Vagina (tissue), 2 donors: ENCODE results near the gene SOCS4. TPM values are rescaled to one million over a fixed set of nuclear protein-coding genes. Genes with fewer than 3 reads are reported as not detected.

Experiments used
- DNase-seq, 2 donors: peaks; one replicate each; pipeline ENCODE4 v3.0.0-alpha.2; 2017; ENCODE audit errors: extremely low spot score in 2 of 2
- H3K27ac ChIP-seq: fragments of 200-600 bp; sonication (generic); one replicate; pipeline ENCODE4 v1.5.1; 2019
- H3K27me3 ChIP-seq: fragments of 200-600 bp; sonication (generic); one replicate; pipeline ENCODE4 v1.5.1; 2019
- H3K36me3 ChIP-seq, 2 donors: fragments of 200-600 bp; sonication (generic); one replicate each; pipeline ENCODE4 v1.5.1; 2017 to 2019
- H3K4me1 ChIP-seq: fragments of 200-600 bp; sonication (generic); one replicate; pipeline ENCODE4 v1.5.1; 2019
- H3K4me3 ChIP-seq, 2 donors: fragments of 200-600 bp; sonication (generic); 1 replicate in 1 of 2; 2 replicates in 1 of 2; pipeline ENCODE4 v1.5.1; 2016 to 2019
- H3K9me3 ChIP-seq: fragments of 200-600 bp; sonication (generic); one replicate; pipeline ENCODE4 v1.5.1; 2019
- CTCF ChIP-seq, 3 experiments: fragments of 450-650 bp in 2 of 3; fragments of 200-600 bp in 1 of 3; sonication (generic) in 1 of 3; IDR thresholded peaks; one replicate each; pipeline ENCODE4 v1.5.1; 2017 to 2019; ENCODE audit warnings: antibody characterized with exemption in 3 of 3, mild to moderate bottlenecking in 2 of 3, moderate library complexity in 2 of 3
- POLR2A ChIP-seq, 2 donors: fragments of 450-650 bp; IDR thresholded peaks; one replicate each; pipeline ENCODE4 v1.6.1; 2017; ENCODE audit warnings: antibody characterized with exemption in 2 of 2, mild to moderate bottlenecking in 2 of 2, moderate library complexity in 2 of 2
- POLR2AphosphoS5 ChIP-seq, 2 donors: sonication (generic); formaldehyde crosslinking; IDR thresholded peaks; one replicate each; pipeline ENCODE4 v1.9.0; 2017; ENCODE audit warnings: antibody characterized with exemption in 2 of 2, mild to moderate bottlenecking in 2 of 2, low read depth in 1 of 2; ENCODE audit not compliant: insufficient read depth in 1 of 2
- intact Hi-C: fragments of 100-400 bp; cut with DNase I; formaldehyde crosslinking; loops from one replicate; pipeline ENCODE4 v1.15.1; 2023
- total RNA-seq: library from RNA; depleted of rRNA; stranded (reverse); fragments of >200 nt; gene quantifications from one replicate; pipeline ENCODE4 v1.2.3, GENCODE V29; 2016

SOCS4 gene
- total RNA-seq, 1 donor from 2014 or later, result 10.6 TPM

DNA sequence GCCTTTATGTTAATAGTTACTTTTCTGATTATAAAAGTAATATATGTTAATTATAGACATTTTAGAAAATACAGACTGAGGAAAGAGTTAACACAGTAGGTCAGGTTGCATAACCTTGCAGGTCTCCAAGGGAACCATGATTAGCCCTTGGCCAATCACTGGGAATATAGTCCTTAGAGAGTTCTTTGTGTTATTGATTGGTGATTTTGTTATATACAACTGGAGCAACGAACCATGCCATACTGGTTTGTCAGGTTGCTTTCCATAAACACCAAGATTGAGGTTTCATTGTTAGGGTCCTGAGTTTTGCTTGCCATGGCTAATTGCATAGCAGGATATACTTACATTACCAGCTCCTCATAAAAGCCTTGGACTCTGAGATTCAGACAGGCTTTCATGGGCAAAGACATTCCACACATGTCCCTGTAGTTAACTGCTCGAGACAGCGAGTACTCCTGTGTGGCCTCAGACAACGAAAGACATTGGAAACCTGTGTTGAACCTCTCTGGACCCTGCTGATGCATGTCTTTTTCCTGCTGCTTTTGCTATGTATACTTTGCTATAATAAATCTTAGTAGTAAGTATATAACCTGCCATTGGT is 58.1 kb downstream of the SOCS4 start:
- no peaks in the 10 kb centered on the region for H3K27me3 ChIP-seq
- no peaks in the 10 kb centered on the region for H3K4me1 ChIP-seq
- H3K27ac ChIP-seq, result no peak overlapping the region
- H3K9me3 ChIP-seq, result no peaks in the 10 kb centered on the region
- H3K36me3 ChIP-seq, result no peaks in the 10 kb centered on the region
- no peak for TF ChIP-seq CTCF (IDR thresholded peaks at IDR 0.05)
- H3K4me3 ChIP-seq, result no peak overlapping the region
- no peak for DNase-seq
- intact Hi-C loops, result loop anchor here (5.0 kb wide), 1 partner anchor 77 kb away; no protein-coding TSS in a partner anchor

- TF ChIP-seq POLR2AphosphoS5 (IDR thresholded peaks at IDR 0.05; ENCODE audit: insufficient read depth in 1 of 2, low read depth in 1 of 2) (no peak), POLR2A (IDR thresholded peaks at IDR 0.05) (no peak), CTCF (IDR thresholded peaks at IDR 0.05) (no peak)
Measured at GRCh38 chr14:55086938-55087337, 59.9 kb downstream of the SOCS4 start.

DNA sequence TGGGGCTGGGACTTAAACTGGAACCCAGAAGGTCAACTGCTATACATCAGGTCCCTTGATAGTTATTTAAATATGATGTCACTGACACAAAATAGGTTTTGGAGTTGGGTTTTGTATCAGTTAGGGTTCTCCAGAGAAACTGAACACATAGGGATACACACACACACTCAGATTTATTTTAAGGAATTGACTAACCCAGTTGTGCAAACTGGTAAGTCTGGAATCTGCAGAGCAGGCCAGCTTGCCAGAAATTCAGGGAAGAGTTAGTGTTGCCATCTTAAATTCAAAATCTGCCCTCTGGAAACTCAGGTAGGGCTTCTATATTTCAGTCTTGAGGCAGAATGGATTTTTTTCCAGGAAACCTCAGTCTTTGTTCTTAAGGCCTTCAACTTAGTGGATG is 61.3 kb downstream of the SOCS4 start:
- no peak for DNase-seq
- no peak overlapping the region for H3K27ac ChIP-seq
- H3K9me3 ChIP-seq, result no peaks in the 10 kb centered on the region
- no peak overlapping the region for H3K4me3 ChIP-seq
- H3K36me3 ChIP-seq, result no peaks in the 10 kb centered on the region
- H3K27me3 ChIP-seq, result no peaks in the 10 kb centered on the region
- intact Hi-C loops, result loop anchor here (5.0 kb wide), 1 partner anchor 74 kb away; no protein-coding TSS in a partner anchor
- H3K4me1 ChIP-seq, result peaks cover 11% of the 10 kb centered on the region
- no peak for TF ChIP-seq CTCF (IDR thresholded peaks at IDR 0.05)
- no peak for TF ChIP-seq POLR2AphosphoS5 (IDR thresholded peaks at IDR 0.05; ENCODE audit: insufficient read depth in 1 of 2, low read depth in 1 of 2)
- TF ChIP-seq POLR2A (IDR thresholded peaks at IDR 0.05), result no peak

More at GRCh38 chr14:55086938-55087337, 59.9 kb downstream of the SOCS4 start:
- Histone ChIP-seq H3K9me3 (no peaks in the 10 kb centered on the region), H3K27ac (no peak overlapping the region), H3K4me1 (peaks cover 7% of the 10 kb centered on the region), H3K4me3 (no peak overlapping the region), H3K36me3 (no peaks in the 10 kb centered on the region), H3K27me3 (no peaks in the 10 kb centered on the region)
- no peak for DNase-seq
- intact Hi-C loops, result loop anchor here (5.0 kb wide), 1 partner anchor 75 kb away; no protein-coding TSS in a partner anchor

DNA sequence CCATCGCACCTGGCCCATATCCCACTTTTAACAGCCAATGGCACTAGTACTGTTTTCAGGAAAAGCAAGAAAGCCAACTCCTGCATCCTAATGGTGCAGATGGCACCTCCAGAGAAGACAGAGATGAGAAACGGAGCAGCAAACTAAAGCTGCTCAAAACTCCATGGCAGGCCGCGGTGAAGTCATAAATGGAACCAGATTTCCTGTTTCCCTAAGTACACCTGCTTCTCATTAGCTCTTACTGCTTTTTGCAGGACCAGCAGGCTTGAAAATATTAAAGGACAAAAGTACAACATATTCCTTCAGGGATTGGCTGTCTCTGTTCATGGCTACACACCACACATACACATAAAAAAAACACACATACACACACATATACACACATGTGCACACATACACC is 65.3 kb downstream of the SOCS4 start:
- DNase-seq, result no peak
- intact Hi-C loops, result no loop called here
- Histone ChIP-seq H3K9me3 (no peaks in the 10 kb centered on the region), H3K36me3 (no peaks in the 10 kb centered on the region), H3K4me3 (no peak overlapping the region), H3K27me3 (no peaks in the 10 kb centered on the region), H3K4me1 (peaks cover 18% of the 10 kb centered on the region), H3K27ac (peak overlapping the region; percentile 5)
- TF ChIP-seq POLR2AphosphoS5 (IDR thresholded peaks at IDR 0.05; ENCODE audit: insufficient read depth in 1 of 2, low read depth in 1 of 2) (no peak), CTCF (IDR thresholded peaks at IDR 0.05) (no peak), POLR2A (IDR thresholded peaks at IDR 0.05) (no peak)

DNA sequence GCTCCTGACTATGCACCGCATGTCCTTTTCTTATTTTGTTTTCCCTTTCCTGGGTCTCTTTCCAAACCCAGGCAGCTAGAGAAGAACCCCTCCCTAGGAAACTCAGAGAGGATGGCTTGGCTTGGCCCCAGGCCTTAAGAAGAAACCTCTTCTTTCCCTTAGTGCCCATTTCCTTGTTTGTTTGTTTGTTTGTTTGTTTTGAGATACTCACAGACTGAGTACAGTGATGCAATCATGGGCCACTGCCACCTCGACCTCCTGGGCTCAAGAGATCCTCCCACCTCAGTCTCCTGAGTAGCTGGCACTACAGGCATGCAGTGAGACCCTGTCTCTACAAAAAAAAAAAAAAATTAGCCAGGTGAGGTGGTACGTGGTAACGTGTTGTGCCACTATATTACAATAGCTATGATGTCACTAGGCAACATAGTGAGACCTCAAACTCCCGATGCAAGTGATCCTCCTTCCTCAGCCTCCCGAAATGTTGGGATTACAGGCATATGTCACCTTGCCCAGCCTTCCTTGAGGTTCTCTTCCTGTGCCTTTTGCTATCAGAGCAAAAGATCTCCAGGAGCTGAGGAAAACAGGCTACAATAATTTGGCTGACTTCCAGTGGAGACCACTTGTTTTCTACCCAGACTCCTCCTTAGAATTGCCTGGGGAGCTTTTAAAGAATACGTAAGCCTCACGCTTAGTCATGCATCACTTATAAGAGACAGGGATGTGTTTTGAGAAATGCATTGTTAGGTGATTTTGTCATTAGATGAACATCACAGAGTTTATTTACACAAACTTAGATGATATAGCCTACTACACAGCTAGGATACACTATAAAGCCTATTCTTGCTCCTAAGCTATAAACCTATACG is 67.5 kb downstream of the SOCS4 start:
- DNase-seq, result no peak
- Histone ChIP-seq H3K36me3 (no peaks in the 10 kb centered on the region), H3K4me3 (no peak overlapping the region), H3K9me3 (no peaks in the 10 kb centered on the region), H3K27me3 (no peaks in the 10 kb centered on the region), H3K4me1 (peaks cover 37% of the 10 kb centered on the region), H3K27ac (peak overlapping the region; percentile 18)
- intact Hi-C loops, result no loop called here
- no peak for TF ChIP-seq CTCF (IDR thresholded peaks at IDR 0.05)
- no peak for TF ChIP-seq POLR2AphosphoS5 (IDR thresholded peaks at IDR 0.05; ENCODE audit: insufficient read depth in 1 of 2, low read depth in 1 of 2)
- TF ChIP-seq POLR2A (IDR thresholded peaks at IDR 0.05), result no peak
